Endothelial cell of umbilical vein (primary cell): ENCODE measurements around the gene S100A9.

Source experiments
- EZH2 ChIP-seq: IDR thresholded peaks from 2 replicates; pipeline ENCODE4 v1.6.1; 2012; ENCODE audit warnings: borderline replicate concordance, low read depth, mild to moderate bottlenecking, moderate library complexity, low read length, inconsistent platforms; ENCODE audit not compliant: severe bottlenecking
- POLR2A ChIP-seq: IDR thresholded peaks from 2 replicates; pipeline ENCODE4 v1.6.1; 2012; ENCODE audit warnings: low read depth, mild to moderate bottlenecking, control low read depth, low read length
- POLR2AphosphoS5 ChIP-seq: IDR thresholded peaks from 2 replicates; pipeline ENCODE4 v1.6.1; 2012; ENCODE audit warnings: low read depth, mild to moderate bottlenecking, control low read depth, low read length, moderate library complexity; ENCODE audit not compliant: insufficient read depth
- TF ChIP-seq, protein P1 (sequence below), 2 donors: IDR thresholded peaks; 1 replicate in 1 of 2; 2 replicates in 1 of 2; pipeline ENCODE4 v1.5.1; 2011; ENCODE audit warnings: low read length in 2 of 2, mild to moderate bottlenecking in 2 of 2, moderate library complexity in 2 of 2, control low read depth in 1 of 2, inconsistent platforms in 1 of 2, low read depth in 1 of 2; ENCODE audit not compliant: insufficient read depth in 1 of 2; ENCODE audit errors: extremely low read depth in 1 of 2
- TF ChIP-seq, protein P2 (sequence below): IDR thresholded peaks from 2 replicates; pipeline ENCODE4 v1.6.1; 2011; ENCODE audit not compliant: insufficient read depth, insufficient read length

DNA sequence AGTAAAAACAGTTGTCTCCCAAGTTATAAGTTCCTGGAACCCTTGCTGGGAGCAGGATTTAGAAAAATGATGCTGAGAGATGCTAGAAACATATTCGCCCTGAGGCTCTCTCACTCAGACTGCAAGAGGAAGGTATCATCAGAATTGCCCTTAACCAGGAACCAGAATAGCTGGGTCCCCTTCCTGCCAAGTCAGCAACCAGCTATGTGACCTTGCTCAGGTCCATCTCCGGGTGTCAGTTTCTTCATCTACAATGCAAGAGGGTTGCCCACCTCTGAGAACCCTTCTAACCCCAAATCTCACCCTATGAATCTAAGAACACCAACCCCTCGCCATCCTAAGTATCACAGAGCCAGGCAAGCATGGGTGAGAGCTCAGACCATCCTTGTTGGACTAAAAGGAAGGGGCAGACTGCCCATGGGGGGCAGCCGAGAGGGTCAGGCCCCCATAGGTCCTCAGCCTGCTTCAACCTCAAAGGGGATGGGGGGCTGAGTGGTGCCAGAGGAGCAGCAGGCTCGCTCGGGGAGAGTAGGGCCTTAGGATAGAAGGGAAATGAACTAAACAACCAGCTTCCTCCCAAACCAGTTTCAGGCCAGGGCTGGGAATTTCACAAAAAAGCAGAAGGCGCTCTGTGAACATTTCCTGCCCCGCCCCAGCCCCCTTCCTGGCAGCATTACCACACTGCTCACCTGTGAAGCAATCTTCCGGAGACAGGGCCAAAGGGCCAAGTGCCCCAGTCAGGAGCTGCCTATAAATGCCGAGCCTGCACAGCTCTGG, 390 bp upstream of the S100A9 start:
- TF ChIP-seq, protein P1, sequence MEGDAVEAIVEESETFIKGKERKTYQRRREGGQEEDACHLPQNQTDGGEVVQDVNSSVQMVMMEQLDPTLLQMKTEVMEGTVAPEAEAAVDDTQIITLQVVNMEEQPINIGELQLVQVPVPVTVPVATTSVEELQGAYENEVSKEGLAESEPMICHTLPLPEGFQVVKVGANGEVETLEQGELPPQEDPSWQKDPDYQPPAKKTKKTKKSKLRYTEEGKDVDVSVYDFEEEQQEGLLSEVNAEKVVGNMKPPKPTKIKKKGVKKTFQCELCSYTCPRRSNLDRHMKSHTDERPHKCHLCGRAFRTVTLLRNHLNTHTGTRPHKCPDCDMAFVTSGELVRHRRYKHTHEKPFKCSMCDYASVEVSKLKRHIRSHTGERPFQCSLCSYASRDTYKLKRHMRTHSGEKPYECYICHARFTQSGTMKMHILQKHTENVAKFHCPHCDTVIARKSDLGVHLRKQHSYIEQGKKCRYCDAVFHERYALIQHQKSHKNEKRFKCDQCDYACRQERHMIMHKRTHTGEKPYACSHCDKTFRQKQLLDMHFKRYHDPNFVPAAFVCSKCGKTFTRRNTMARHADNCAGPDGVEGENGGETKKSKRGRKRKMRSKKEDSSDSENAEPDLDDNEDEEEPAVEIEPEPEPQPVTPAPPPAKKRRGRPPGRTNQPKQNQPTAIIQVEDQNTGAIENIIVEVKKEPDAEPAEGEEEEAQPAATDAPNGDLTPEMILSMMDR (IDR thresholded peaks at IDR 0.05; ENCODE audit: extremely low read depth in 1 of 2, insufficient read depth in 1 of 2, low read depth in 1 of 2, low read length in 2 of 2) = no peak
- TF ChIP-seq POLR2A (no peak), EZH2 (no peak), POLR2AphosphoS5 (no peak)
- TF ChIP-seq, protein P2, sequence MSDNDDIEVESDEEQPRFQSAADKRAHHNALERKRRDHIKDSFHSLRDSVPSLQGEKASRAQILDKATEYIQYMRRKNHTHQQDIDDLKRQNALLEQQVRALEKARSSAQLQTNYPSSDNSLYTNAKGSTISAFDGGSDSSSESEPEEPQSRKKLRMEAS = no peak
